HG02798 (cell line): Measurements from ENCODE around the gene IL12RB1.

ENCODE experiments used
- ATAC-seq: cut with Tn5 transposase; IDR thresholded peaks from one replicate; pipeline ENCODE4 v1.9.1; 2021; ENCODE audit warnings: mild to moderate bottlenecking; ENCODE audit not compliant: unreplicated experiment, poor library complexity

IL12RB1 gene

GRCh38 chr19:18091217-18091608, 4.5 kb upstream of the IL12RB1 start:
- peak; percentile 37 for ATAC-seq

DNA sequence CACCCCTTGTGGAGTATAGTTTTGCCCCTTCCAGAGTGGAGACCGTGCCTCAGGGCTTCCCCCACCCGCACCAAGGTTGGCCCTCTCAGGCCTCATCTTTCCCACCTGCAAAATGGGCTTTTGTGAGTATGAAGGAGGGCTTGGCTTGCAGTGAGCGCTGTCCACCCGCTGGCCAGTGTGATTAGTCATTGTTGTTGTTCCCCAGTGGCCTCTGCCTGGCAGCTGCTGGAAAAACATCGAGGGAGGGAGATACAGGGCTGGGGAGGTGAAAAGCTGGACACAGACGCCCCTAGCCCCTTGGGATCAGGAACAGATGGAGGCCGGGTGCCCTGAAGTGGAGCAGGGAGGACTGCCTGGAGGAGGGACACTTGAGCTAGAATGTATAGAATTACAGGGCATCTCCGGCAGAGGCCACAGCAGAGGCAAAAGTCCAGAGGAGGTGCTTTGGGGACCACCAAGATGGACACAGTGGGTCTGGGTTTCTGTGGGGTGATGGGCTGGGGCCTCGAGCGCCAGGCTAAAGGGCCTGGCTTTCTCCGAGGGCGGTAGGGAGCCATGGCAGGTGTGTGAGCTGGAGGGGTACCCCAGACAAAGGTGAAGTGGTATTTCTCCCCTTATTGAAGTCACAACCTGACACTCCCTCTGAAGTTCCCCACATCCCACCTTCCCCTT, 3.9 kb upstream of the IL12RB1 start:
- no peak for ATAC-seq

- no peak for ATAC-seq
These were observed 3.0 kb upstream of the IL12RB1 start for GRCh38 chr19:18089726-18090125.

DNA sequence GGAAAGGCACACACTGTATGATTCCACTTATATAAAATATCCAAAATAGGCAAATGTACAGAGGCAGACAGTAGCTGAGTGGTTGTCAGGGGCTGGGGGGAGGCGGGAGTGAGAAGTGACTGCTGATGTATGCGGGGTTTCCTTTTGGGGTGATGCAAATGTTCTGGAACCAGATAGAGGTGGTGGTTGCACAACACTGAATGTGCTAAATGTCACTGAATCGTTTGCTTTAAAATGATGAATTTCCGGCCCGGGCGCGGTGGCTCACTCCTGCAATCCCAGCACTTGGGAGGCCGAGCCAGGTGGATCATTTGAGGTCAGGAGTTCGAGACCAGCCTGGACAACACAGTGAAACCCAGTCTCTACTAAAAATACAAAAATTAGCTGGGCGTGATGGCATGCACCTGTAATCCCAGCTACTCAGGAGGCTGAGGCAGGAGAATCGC, 2.4 kb upstream of the IL12RB1 start:
- ATAC-seq = peak; percentile 31

GRCh38 chr19:18085702-18086457, 854 bp downstream of the IL12RB1 start:
- ATAC-seq = no peak

DNA sequence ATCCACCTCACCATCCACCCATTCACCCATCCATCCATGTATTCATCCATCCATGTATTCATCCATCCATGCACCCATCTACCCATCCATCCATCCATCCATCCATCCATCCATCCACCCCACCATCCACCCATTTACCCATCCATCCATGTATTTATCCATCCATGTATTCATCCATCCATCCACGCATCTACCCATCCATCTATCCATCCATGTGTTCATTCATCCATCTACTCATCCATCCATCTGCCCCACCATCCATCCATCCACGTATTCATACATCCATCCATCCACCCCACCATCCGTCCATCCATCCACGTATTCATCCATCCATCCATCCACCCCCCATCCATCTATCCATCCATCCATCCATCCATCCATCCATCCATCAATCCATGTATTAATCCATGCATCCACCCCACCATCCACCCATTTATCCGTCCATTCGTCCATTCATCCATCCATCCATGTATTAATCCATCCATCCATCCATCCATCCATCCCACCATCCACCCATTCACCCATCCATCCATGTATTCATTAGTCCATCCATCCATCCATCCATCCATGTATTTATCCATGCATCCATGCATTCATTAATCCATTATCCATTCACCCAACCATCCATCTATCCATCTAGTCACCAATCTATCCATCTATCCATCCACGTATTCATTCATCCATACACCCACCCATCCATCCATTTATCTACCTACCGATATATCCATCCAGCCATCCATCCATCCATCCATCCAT, 2.6 kb downstream of the IL12RB1 start:
- ATAC-seq = no peak

DNA sequence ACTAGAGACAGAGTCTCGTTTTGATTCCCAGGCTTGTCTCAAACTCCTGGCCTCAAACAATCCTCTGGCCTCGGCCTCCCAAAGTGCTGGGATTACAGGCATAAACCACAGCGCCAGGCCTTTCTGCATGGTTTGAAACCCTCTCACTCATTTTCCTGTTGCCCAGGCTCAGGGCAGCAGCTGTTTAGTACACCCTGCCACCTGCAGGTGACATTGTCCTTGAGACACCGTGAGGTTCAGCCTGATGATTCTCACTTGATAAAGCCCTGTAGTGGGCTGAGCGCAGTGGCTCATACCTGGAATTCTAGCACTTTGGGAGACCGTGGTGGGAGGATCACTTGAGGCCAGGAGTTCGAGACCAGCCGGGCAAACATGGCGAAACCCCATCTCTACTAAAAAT, 12.5 kb downstream of the IL12RB1 start:
- no peak for ATAC-seq

GRCh38 chr19:18073197-18073596, 13.5 kb downstream of the IL12RB1 start:
- no peak for ATAC-seq

DNA sequence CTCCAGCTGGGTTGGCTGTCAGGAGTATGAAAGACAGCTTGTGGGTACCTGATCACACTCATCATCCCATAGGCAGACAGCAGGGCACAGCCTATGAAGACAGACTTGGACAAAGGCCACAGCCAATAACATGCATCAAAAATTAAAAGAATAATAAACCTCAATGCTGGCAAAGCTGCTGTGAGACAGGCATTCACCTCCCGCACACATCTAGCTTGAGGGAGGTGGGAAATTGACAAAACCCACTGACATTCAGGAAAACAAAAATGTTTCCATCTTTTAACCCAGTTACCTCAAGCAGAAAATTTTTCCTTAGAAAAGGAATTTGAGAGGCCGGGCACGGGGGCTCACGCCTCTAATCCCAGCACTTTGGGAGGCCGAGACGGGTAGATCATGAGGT, 14.4 kb downstream of the IL12RB1 start:
- no peak for ATAC-seq

DNA sequence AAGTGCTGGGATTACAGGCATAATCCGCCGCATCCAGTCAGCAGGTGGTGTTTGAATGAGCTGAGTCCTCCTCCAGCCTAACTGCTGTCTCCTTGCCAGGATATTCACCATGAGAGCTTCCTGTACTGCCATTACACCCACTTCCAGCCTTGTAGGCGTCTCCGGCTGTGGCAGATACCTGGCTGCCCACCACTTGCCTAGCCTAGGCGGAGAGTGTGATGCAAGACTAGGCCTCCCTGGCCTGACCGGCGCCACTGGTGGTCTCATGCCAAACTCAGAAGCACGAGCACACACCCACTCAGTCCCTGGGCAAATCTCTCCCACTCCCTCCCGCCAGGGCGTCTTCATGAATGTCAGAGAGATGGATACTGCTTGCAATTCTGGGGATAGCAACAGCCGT, 16.6 kb downstream of the IL12RB1 start:
- ATAC-seq = no peak

DNA sequence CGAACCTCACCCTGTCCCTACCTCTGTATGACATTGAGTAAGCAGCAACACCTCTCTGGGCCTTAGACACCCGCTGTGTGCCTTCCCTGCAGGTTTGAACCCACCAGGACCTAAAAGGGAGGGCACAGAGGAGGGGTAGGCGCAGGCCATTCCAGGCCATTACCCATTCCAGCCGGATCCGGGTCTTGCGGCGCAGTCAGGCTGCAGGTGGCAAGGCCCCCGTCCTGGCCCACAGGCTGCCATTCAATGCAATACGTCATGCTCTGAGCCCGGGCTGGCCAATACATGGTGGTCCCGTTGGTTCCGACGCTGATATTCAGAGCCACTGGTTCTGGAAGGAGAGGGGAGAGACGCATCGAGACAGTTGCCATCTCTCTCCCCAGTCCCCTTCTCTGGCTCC, 17.4 kb downstream of the IL12RB1 start:
- no peak for ATAC-seq

GRCh38 chr19:18068395-18068794, 18.3 kb downstream of the IL12RB1 start:
- no peak for ATAC-seq

GRCh38 chr19:18065173-18065495, 21.6 kb downstream of the IL12RB1 start:
- ATAC-seq = no peak

DNA sequence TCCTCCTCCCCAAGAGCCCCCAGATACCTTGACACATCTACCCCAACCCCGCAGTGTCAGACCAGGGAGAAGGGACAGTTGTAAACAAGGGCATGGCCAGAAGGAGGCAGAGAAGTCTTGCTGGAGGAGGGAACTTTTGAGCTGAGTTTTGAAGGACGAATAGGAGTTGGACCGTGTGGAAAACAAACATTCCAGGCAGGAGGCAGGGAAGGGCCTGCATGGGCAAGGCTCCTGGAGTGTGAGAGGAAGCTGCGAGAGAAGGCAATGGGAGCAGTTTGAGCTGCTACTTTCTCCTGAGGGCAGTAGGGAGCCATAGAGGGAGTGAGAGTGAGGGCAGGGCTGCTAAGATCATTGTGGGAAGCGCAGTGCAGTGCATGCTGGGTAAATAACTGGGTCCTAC, 23.3 kb downstream of the IL12RB1 start:
- ATAC-seq = no peak

DNA sequence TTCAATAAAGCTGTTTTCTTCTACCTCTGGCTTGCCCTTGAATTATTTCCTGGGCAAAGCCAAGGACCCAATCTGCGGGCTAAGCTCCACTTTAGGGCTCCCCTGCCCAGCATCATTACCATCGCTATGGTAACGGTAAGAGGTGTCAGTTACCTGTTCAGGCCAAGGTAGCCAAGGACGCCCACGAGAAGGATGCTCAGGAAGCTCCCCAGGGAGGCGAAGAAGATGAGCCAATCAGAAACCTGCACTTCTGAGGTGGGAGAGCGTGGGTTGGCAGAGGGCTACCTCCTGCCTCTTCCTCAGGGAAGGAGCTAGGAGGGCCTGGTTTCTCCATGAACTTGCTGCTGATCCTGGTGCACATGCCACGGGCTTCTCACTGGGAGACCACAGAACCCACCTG, 24.7 kb downstream of the IL12RB1 start:
- no peak for ATAC-seq

DNA sequence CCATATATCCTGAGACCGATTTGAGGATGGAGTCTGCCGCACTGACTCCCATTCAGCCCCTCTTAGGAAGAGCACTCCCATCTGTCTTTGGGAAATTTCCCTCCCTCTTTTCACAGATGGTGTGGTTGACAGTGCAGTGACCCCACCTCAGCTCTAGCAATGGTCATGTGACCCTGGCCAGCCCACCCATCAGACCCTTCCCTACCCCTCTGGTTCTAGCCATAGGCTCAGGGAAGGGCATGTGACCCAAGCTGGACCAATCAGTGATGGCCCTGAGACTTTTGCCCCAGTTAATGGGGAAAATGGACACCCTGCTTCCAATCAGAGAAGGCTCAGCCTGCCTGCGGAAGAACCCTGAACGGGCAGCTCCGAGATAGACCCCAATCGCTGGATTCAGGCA, 26.3 kb downstream of the IL12RB1 start:
- ATAC-seq = no peak

- ATAC-seq = no peak
These were observed 26.8 kb downstream of the IL12RB1 start for GRCh38 chr19:18059902-18060301.

DNA sequence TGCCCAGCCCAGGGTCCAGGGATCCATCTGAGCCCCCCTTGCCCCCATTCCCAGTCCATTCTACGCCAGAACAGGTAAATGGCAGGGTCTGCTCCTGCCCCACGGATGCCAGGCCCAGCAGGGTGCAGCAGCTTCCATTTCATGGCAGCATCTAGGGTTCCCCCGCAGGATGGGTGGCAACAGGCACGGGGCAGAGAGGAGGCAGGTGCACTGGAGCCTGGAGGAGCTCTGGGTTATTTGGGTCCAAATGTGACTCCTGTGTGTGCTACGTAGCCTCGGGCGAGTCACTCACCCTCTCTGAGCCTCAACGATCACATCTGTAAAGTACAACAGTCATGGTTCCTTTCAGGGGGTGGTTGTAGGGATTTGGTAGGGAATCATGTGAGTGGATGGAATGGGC, 27.4 kb downstream of the IL12RB1 start:
- no peak for ATAC-seq

DNA sequence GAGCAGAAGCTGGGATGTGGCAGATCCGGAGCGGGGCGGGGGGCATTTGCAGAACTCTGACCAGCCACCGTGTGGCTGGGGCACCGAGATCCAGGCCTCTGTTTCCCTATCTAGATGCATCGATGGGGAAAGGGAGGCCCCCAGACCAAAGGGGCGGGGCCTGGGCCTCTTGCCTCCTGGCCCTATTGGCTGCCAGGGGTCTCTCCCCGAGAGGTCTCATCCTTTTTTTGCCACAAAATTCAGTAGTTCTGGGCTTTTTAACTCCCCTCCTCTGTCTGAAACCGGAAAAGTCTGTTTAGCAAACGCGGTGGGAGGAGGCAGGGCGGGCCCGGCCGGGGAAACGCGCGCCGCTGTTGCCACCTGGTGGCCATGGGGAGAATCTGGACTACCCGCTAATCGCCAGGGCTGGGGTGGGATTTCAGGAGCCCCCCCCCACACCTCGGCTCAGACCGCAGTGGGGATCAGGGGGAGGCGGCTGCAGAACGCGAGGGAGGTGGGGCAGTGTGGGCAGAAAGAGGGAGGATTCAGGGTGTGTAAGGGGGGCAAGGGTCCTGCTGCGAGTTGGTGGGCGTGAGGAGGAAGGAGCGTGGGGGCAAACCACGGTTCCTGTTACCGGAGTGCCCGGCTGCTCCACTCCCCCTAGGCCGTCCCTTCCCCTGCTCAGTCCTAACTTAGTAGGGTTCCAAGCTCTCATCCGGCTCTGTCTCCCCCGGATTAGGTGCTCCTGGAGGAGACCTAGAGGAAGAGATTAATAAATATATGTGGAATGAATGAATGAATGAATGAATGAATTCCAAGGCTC, 28.3 kb downstream of the IL12RB1 start:
- peak; percentile 56 for ATAC-seq

- ATAC-seq = no peak
These were observed 29.2 kb downstream of the IL12RB1 start for GRCh38 chr19:18057557-18057956.

GRCh38 chr19:18055967-18056366, 30.8 kb downstream of the IL12RB1 start:
- no peak for ATAC-seq
